HG03095 (cell line): ENCODE measurements around the gene GRIN2D.

Experiments
- ATAC-seq: cut with Tn5 transposase; IDR thresholded peaks from one replicate; pipeline ENCODE4 v1.9.1; 2021; ENCODE audit warnings: moderate library complexity; ENCODE audit not compliant: unreplicated experiment

The GRIN2D gene

GRCh38 chr19:48397263-48398101 is 4.0 kb downstream of the GRIN2D start:
- ATAC-seq, result no peak

GRCh38 chr19:48398102-48398374 is 4.6 kb downstream of the GRIN2D start:
- no peak for ATAC-seq

GRCh38 chr19:48398375-48399235 is 5.1 kb downstream of the GRIN2D start:
- no peak for ATAC-seq

GRCh38 chr19:48400018-48400742 is 6.7 kb downstream of the GRIN2D start:
- no peak for ATAC-seq

GRCh38 chr19:48401287-48401686 is 7.8 kb downstream of the GRIN2D start:
- no peak for ATAC-seq

- peak; percentile 53 for ATAC-seq
These were observed 10.1 kb downstream of the GRIN2D start for GRCh38 chr19:48403606-48404005.

- ATAC-seq, result no peak
These were observed 11.7 kb downstream of the GRIN2D start for GRCh38 chr19:48405010-48405659.

GRCh38 chr19:48405850-48406249 is 12.4 kb downstream of the GRIN2D start:
- no peak for ATAC-seq

GRCh38 chr19:48413879-48414587 is 20.6 kb downstream of the GRIN2D start:
- no peak for ATAC-seq

GRCh38 chr19:48415395-48415794 is 21.9 kb downstream of the GRIN2D start:
- ATAC-seq, result no peak

- ATAC-seq, result no peak
These were observed 22.3 kb downstream of the GRIN2D start for GRCh38 chr19:48415806-48416221.

GRCh38 chr19:48417421-48417820 is 24.0 kb downstream of the GRIN2D start:
- no peak for ATAC-seq

GRCh38 chr19:48418317-48419064 is 25.0 kb downstream of the GRIN2D start:
- ATAC-seq, result no peak

- no peak for ATAC-seq
These were observed 25.9 kb downstream of the GRIN2D start for GRCh38 chr19:48419158-48419920.

- no peak for ATAC-seq
These were observed 28.1 kb downstream of the GRIN2D start for GRCh38 chr19:48421548-48421947.

- no peak for ATAC-seq
These were observed 31.3 kb downstream of the GRIN2D start for GRCh38 chr19:48424694-48425219.

GRCh38 chr19:48428670-48429069 is 35.2 kb downstream of the GRIN2D start:
- ATAC-seq, result no peak

- no peak for ATAC-seq
These were observed 39.9 kb downstream of the GRIN2D start for GRCh38 chr19:48433337-48433736.

GRCh38 chr19:48436586-48436985 is 43.1 kb downstream of the GRIN2D start:
- ATAC-seq, result no peak
